HL-60 (cell line): Measurements from ENCODE around the gene ALDH3A1.

Source experiments
- DNase-seq, 2 experiments: peaks; one replicate each; pipeline ENCODE4 v3.0.0-alpha.2; 2010 to 2020; ENCODE audit warnings: low read depth in 1 of 2, low spot score in 1 of 2
- H3K27ac ChIP-seq: fragments of 250-450 bp; sonication (Bioruptor Pico); replicated peaks from 2 replicates; pipeline ENCODE4 v1.5.1; 2020; ENCODE audit warnings: mild to moderate bottlenecking, moderate library complexity
- H3K27me3 ChIP-seq: fragments of 250-450 bp; sonication (Bioruptor Pico); 2 replicates; pipeline ENCODE4 v1.5.1; 2021; ENCODE audit warnings: mild to moderate bottlenecking, moderate library complexity; ENCODE audit not compliant: insufficient read depth, poor library complexity, severe bottlenecking
- H3K4me3 ChIP-seq: replicated peaks from 2 replicates; pipeline ENCODE4 v1.5.1; 2011; ENCODE audit warnings: mild to moderate bottlenecking, control low read depth, low read length; ENCODE audit not compliant: insufficient read depth
- GABPA ChIP-seq: IDR thresholded peaks from 2 replicates; pipeline ENCODE4 v1.6.1; 2012; ENCODE audit warnings: low read depth
- POLR2AphosphoS5 ChIP-seq: IDR thresholded peaks from 2 replicates; pipeline ENCODE4 v1.6.1; 2012; ENCODE audit warnings: low read depth
- SPI1 ChIP-seq: IDR thresholded peaks from 2 replicates; pipeline ENCODE4 v1.6.1; 2012; ENCODE audit warnings: low read depth, mild to moderate bottlenecking, borderline replicate concordance
- TF ChIP-seq, protein P1 (sequence below): IDR thresholded peaks from one replicate; pipeline ENCODE4 v1.5.1; 2011; ENCODE audit warnings: low read length, control low read depth, inconsistent platforms; ENCODE audit not compliant: insufficient read depth
- TF ChIP-seq, protein P2 (sequence below): IDR thresholded peaks from 2 replicates; pipeline ENCODE4 v1.6.1; 2012; ENCODE audit warnings: low read depth; ENCODE audit not compliant: insufficient replicate concordance

The ALDH3A1 gene

DNA sequence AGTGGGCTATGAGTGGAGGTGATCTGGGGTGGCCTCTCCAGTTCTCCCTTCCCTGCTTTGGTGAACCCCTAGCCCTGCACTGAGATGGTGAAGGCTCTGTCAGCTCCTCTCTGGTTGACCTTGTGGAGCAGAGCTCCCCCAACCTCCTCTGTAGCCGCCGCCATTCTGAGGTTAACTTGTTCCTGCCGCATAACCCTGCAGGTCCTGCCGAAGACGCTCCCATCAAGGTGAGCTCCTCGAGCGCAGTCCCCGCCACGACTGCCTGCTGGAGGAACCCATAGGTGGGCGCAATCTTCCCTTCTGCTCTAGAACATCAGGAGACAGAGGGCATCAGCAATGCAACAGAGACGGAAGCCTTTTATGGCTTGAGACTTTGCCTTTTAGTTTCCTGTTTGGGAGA is 16.5 kb downstream of the ALDH3A1 start:
- H3K27ac ChIP-seq: no peak overlapping the region
- H3K27me3 ChIP-seq: no peaks in the 10 kb centered on the region
- DNase-seq: no peak
- TF ChIP-seq, protein P1, sequence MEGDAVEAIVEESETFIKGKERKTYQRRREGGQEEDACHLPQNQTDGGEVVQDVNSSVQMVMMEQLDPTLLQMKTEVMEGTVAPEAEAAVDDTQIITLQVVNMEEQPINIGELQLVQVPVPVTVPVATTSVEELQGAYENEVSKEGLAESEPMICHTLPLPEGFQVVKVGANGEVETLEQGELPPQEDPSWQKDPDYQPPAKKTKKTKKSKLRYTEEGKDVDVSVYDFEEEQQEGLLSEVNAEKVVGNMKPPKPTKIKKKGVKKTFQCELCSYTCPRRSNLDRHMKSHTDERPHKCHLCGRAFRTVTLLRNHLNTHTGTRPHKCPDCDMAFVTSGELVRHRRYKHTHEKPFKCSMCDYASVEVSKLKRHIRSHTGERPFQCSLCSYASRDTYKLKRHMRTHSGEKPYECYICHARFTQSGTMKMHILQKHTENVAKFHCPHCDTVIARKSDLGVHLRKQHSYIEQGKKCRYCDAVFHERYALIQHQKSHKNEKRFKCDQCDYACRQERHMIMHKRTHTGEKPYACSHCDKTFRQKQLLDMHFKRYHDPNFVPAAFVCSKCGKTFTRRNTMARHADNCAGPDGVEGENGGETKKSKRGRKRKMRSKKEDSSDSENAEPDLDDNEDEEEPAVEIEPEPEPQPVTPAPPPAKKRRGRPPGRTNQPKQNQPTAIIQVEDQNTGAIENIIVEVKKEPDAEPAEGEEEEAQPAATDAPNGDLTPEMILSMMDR: no peak
- no peak for TF ChIP-seq SPI1
- TF ChIP-seq, protein P2, sequence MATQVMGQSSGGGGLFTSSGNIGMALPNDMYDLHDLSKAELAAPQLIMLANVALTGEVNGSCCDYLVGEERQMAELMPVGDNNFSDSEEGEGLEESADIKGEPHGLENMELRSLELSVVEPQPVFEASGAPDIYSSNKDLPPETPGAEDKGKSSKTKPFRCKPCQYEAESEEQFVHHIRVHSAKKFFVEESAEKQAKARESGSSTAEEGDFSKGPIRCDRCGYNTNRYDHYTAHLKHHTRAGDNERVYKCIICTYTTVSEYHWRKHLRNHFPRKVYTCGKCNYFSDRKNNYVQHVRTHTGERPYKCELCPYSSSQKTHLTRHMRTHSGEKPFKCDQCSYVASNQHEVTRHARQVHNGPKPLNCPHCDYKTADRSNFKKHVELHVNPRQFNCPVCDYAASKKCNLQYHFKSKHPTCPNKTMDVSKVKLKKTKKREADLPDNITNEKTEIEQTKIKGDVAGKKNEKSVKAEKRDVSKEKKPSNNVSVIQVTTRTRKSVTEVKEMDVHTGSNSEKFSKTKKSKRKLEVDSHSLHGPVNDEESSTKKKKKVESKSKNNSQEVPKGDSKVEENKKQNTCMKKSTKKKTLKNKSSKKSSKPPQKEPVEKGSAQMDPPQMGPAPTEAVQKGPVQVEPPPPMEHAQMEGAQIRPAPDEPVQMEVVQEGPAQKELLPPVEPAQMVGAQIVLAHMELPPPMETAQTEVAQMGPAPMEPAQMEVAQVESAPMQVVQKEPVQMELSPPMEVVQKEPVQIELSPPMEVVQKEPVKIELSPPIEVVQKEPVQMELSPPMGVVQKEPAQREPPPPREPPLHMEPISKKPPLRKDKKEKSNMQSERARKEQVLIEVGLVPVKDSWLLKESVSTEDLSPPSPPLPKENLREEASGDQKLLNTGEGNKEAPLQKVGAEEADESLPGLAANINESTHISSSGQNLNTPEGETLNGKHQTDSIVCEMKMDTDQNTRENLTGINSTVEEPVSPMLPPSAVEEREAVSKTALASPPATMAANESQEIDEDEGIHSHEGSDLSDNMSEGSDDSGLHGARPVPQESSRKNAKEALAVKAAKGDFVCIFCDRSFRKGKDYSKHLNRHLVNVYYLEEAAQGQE: no peak
- TF ChIP-seq POLR2AphosphoS5: no peak
- TF ChIP-seq GABPA: no peak
- no peak overlapping the region for H3K4me3 ChIP-seq

DNA sequence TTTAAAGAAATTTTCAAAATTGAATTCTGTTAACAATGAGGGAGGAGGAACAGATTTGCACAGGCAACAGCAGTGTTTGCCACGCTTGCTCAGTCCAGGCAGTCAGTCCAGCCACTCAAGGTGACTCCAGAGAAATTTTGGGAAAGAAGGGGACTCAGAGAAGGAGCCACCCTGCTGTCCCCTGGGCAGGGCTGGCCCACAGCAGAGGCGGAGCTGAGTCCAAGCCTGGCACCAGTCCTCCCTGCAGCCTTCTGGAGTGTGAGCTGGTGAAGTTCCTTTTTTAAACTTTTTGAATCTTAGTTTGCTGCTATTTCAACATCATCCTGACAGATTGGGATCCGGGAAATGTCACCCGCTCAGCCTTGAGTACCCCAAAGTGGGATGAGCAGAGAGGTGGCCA is 17.3 kb downstream of the ALDH3A1 start:
- no peak overlapping the region for H3K4me3 ChIP-seq
- no peaks in the 10 kb centered on the region for H3K27me3 ChIP-seq
- no peak overlapping the region for H3K27ac ChIP-seq
- no peak for DNase-seq
- TF ChIP-seq, protein P2: no peak
- TF ChIP-seq, protein P1: no peak
- TF ChIP-seq GABPA (no peak), POLR2AphosphoS5 (no peak), SPI1 (no peak)

- H3K4me3 ChIP-seq: no peak overlapping the region
- TF ChIP-seq SPI1: no peak
- TF ChIP-seq, protein P1: no peak
- TF ChIP-seq, protein P2: no peak
- no peak for TF ChIP-seq GABPA
- no peak for TF ChIP-seq POLR2AphosphoS5
- H3K27me3 ChIP-seq: no peaks in the 10 kb centered on the region
- H3K27ac ChIP-seq: no peak overlapping the region
- DNase-seq: no peak
Observed at GRCh38 chr17:19729900-19730299, 18.2 kb downstream of the ALDH3A1 start.
